Neural progenitor cell (in vitro differentiated cells): ENCODE results near the gene ATG5.

Experiments
- CTCF ChIP-seq: fragments of 200-600 bp; sonication (generic); IDR thresholded peaks from 2 replicates; pipeline ENCODE4 v1.5.1; 2017; ENCODE audit warnings: antibody characterized with exemption, mild to moderate bottlenecking
- EZH2 ChIP-seq: fragments of 200-600 bp; sonication (generic); IDR thresholded peaks from 2 replicates; pipeline ENCODE4 v1.6.1; 2017; ENCODE audit warnings: antibody characterized with exemption, mild to moderate bottlenecking, moderate library complexity
- EZH2phosphoT487 ChIP-seq: fragments of 200-600 bp; sonication (generic); IDR thresholded peaks from 2 replicates; pipeline ENCODE4 v1.6.1; 2017; ENCODE audit warnings: antibody characterized with exemption

- TF ChIP-seq CTCF (no peak), EZH2 (no peak), EZH2phosphoT487 (no peak)
Measured at GRCh38 chr6:106184629-106185028, 140.9 kb downstream of the ATG5 start.
